Breast epithelium (tissue), 4 donors: ENCODE measurements around the gene TNFSF11. TPM values are rescaled to one million over a fixed set of nuclear protein-coding genes. Genes with fewer than 3 reads are reported as not detected.

Experiments used
- DNase-seq, 2 donors: peaks; one replicate each; pipeline ENCODE4 v3.0.0-alpha.2; 2019; ENCODE audit warnings: low spot score in 2 of 2
- H3K27ac ChIP-seq, 2 donors: fragments of 200-600 bp; sonication (generic) in 1 of 2; one replicate each; pipeline ENCODE4 v1.5.1; 2016 to 2019; ENCODE audit warnings: mild to moderate bottlenecking in 1 of 2
- H3K27me3 ChIP-seq, 2 donors: fragments of 200-600 bp; sonication (generic) in 1 of 2; one replicate each; pipeline versions ENCODE4 v1.5.1 to v1.6.0; 2017 to 2019; ENCODE audit warnings: control low read depth in 1 of 2, mild to moderate bottlenecking in 1 of 2
- H3K36me3 ChIP-seq: fragments of 200-600 bp; one replicate; pipeline ENCODE4 v1.5.1; 2019
- H3K4me1 ChIP-seq, 2 donors: fragments of 200-600 bp; sonication (generic); one replicate each; pipeline ENCODE4 v1.5.1; 2016 to 2019; ENCODE audit warnings: control low read depth in 1 of 2
- H3K4me3 ChIP-seq, 3 donors: fragments of 200-600 bp; sonication (generic); 1 replicate in 2 of 3; 2 replicates in 1 of 3; pipeline ENCODE4 v1.5.1; 2016 to 2019; ENCODE audit warnings: mild to moderate bottlenecking in 3 of 3, moderate library complexity in 2 of 3
- H3K9me3 ChIP-seq, 2 donors: fragments of 200-600 bp; sonication (generic) in 1 of 2; one replicate each; pipeline ENCODE4 v1.5.1; 2016 to 2019; ENCODE audit warnings: control low read depth in 1 of 2
- CTCF ChIP-seq, 3 donors: fragments of 450-650 bp; IDR thresholded peaks; one replicate each; pipeline ENCODE4 v1.5.1; 2016 to 2017; ENCODE audit warnings: antibody characterized with exemption in 3 of 3, mild to moderate bottlenecking in 3 of 3, moderate library complexity in 3 of 3
- POLR2A ChIP-seq: fragments of 450-650 bp; IDR thresholded peaks from one replicate; pipeline ENCODE4 v1.6.1; 2016; ENCODE audit warnings: antibody characterized with exemption, mild to moderate bottlenecking, moderate library complexity
- POLR2AphosphoS5 ChIP-seq, 3 donors: sonication (generic); formaldehyde crosslinking; IDR thresholded peaks; one replicate each; pipeline ENCODE4 v1.6.1; 2017; ENCODE audit warnings: antibody characterized with exemption in 3 of 3
- intact Hi-C: fragments of 100-400 bp; cut with DNase I; formaldehyde crosslinking; loops from one replicate; pipeline ENCODE4 v1.15.1; 2023; ENCODE audit warnings: low total_unique reads
- total RNA-seq, 3 donors: library from RNA; depleted of rRNA; stranded (reverse); fragments of >200 nt; gene quantifications; one replicate each; pipeline ENCODE4 v1.1.0, GENCODE V29; 2016

Gene TNFSF11
- total RNA-seq, 3 donors from 2014 or later: 0.98 to 1.9 TPM; not detected in 1

DNA sequence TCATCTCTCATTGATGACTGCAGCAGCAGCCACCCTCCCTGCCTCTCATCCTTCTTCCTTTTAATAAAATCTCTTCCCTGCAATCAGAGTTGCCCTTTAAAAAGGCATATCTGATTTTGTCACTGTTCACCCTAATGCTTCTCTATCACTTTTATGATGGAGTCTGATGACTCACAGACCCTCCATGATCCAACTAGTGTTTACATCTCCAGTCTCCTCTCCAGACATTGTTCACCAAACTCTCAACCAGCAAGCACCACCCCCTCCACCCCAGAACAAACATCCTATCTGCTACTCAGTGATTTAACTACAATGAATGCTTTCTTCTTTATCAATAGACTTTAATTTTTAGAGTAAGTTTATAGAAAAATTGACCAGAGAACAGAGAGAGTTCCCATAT is 59.5 kb downstream of the TNFSF11 start:
- Histone ChIP-seq H3K9me3 (no peaks in the 10 kb centered on the region), H3K27me3 (no peaks in the 10 kb centered on the region), H3K36me3 (no peaks in the 10 kb centered on the region), H3K27ac (no peak overlapping the region), H3K4me1 (no peaks in the 10 kb centered on the region), H3K4me3 (no peak overlapping the region)
- no peak for TF ChIP-seq POLR2A
- no peak for TF ChIP-seq CTCF (IDR thresholded peaks at IDR 0.05)
- no peak for TF ChIP-seq POLR2AphosphoS5 (IDR thresholded peaks at IDR 0.05)
- intact Hi-C loops: no loop called here
- DNase-seq: no peak

GRCh38 chr13:42638101-42638500 is 64.1 kb downstream of the TNFSF11 start:
- peaks cover 0 to 6% of the 10 kb centered on the region in 2 donors for H3K9me3 ChIP-seq
- no peaks in the 10 kb centered on the region for H3K4me1 ChIP-seq
- no peak overlapping the region for H3K4me3 ChIP-seq
- DNase-seq: no peak
- intact Hi-C loops: no loop called here
- TF ChIP-seq POLR2AphosphoS5 (IDR thresholded peaks at IDR 0.05) (no peak), CTCF (IDR thresholded peaks at IDR 0.05) (no peak), POLR2A (no peak)
- no peak overlapping the region for H3K27ac ChIP-seq
- no peaks in the 10 kb centered on the region for H3K27me3 ChIP-seq
- H3K36me3 ChIP-seq: no peaks in the 10 kb centered on the region

- DNase-seq: no peak
- H3K9me3 ChIP-seq: peaks cover 0 to 6% of the 10 kb centered on the region in 2 donors
- TF ChIP-seq POLR2AphosphoS5 (IDR thresholded peaks at IDR 0.05) (peak in 1 of 3 donors; percentile 28), POLR2A (no peak), CTCF (IDR thresholded peaks at IDR 0.05) (no peak)
- no peaks in the 10 kb centered on the region for H3K36me3 ChIP-seq
- intact Hi-C loops: no loop called here
- H3K4me1 ChIP-seq: no peaks in the 10 kb centered on the region
- no peaks in the 10 kb centered on the region for H3K27me3 ChIP-seq
- no peak overlapping the region for H3K27ac ChIP-seq
- no peak overlapping the region for H3K4me3 ChIP-seq
Measured at GRCh38 chr13:42638886-42639285, 64.9 kb downstream of the TNFSF11 start.

- intact Hi-C loops: no loop called here
- DNase-seq: no peak
- no peak overlapping the region for H3K27ac ChIP-seq
- no peak overlapping the region for H3K4me3 ChIP-seq
- no peak for TF ChIP-seq CTCF (IDR thresholded peaks at IDR 0.05)
- no peak for TF ChIP-seq POLR2A
- no peak for TF ChIP-seq POLR2AphosphoS5 (IDR thresholded peaks at IDR 0.05)
- no peaks in the 10 kb centered on the region for H3K4me1 ChIP-seq
- peaks cover 0 to 6% of the 10 kb centered on the region in 2 donors for H3K9me3 ChIP-seq
- H3K27me3 ChIP-seq: no peaks in the 10 kb centered on the region
- no peaks in the 10 kb centered on the region for H3K36me3 ChIP-seq
Measured at GRCh38 chr13:42643076-42643475, 69.1 kb downstream of the TNFSF11 start.

DNA sequence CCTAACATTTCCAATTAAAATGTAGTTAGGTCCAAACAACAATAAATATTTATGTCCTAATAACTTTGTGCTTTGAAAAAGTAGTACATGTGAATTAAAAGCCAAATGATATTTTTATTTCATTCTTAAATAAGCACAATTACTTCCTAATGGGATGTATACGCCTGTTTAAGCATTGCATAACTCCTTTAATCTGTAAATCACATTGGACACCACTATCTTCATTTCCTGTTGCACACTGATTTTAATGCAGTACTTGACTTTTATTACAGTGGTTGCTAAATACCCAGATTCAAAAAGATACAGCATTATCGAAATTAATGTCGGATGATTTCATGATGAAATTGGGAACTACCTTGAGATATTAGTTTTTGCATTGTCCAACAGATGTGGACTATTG is 70.9 kb downstream of the TNFSF11 start:
- intact Hi-C loops: no loop called here
- Histone ChIP-seq H3K27ac (no peak overlapping the region), H3K27me3 (no peaks in the 10 kb centered on the region), H3K36me3 (no peaks in the 10 kb centered on the region), H3K4me1 (no peaks in the 10 kb centered on the region), H3K9me3 (peaks cover 0 to 6% of the 10 kb centered on the region in 2 donors), H3K4me3 (no peak overlapping the region)
- TF ChIP-seq POLR2A (no peak), CTCF (IDR thresholded peaks at IDR 0.05) (no peak), POLR2AphosphoS5 (IDR thresholded peaks at IDR 0.05) (no peak)
- no peak for DNase-seq
